Kasumi-1 (cell line): ENCODE results near the gene EVX1.

Experiments used
- DNase-seq, 2 experiments: peaks; one replicate each; lab custom pipeline; 2025; lab: John Stamatoyannopoulos, UW

EVX1 gene

GRCh38 chr7:27242555-27243339, at the start of gene EVX1:
EVX1 (plus strand) TSS chr7:27242802; CDS start chr7:27243031, 229 bp downstream.
- no peak for DNase-seq

- DNase-seq, result no peak
Measured at GRCh38 chr7:27193335-27194001, 49.1 kb upstream of the EVX1 start.

- DNase-seq, result no peak
Measured at GRCh38 chr7:27194002-27194352, 48.6 kb upstream of the EVX1 start.

- DNase-seq, result no peak
Measured at GRCh38 chr7:27194686-27195379, 47.8 kb upstream of the EVX1 start.

- DNase-seq, result peak; percentile 88 to 90
Measured at GRCh38 chr7:27196287-27196767, 46.3 kb upstream of the EVX1 start.

- DNase-seq, result no peak
Measured at GRCh38 chr7:27197137-27198042, 45.2 kb upstream of the EVX1 start.

- no peak for DNase-seq
Measured at GRCh38 chr7:27198138-27198841, 44.3 kb upstream of the EVX1 start.

GRCh38 chr7:27198871-27199801, 43.5 kb upstream of the EVX1 start:
- no peak for DNase-seq

GRCh38 chr7:27199849-27200760, 42.5 kb upstream of the EVX1 start, which contains the start of gene HOXA13:
HOXA13 (minus strand) TSS chr7:27200091; CDS start chr7:27200077, 14 bp downstream.
- DNase-seq, result peak; percentile 52 to 68

GRCh38 chr7:27200761-27201579, 41.6 kb upstream of the EVX1 start:
- peak; percentile 73 to 74 for DNase-seq

- no peak for DNase-seq
Measured at GRCh38 chr7:27201580-27202017, 41.0 kb upstream of the EVX1 start.

GRCh38 chr7:27202018-27202861, 40.4 kb upstream of the EVX1 start:
- no peak for DNase-seq

GRCh38 chr7:27202862-27203134, 39.8 kb upstream of the EVX1 start:
- DNase-seq, result no peak

- no peak for DNase-seq
Measured at GRCh38 chr7:27203365-27203953, 39.1 kb upstream of the EVX1 start.

- no peak for DNase-seq
Measured at GRCh38 chr7:27203964-27204594, 38.5 kb upstream of the EVX1 start.

- no peak for DNase-seq
Measured at GRCh38 chr7:27204851-27205322, 37.7 kb upstream of the EVX1 start.
